Activated naive CD8-positive, alpha-beta T cell treated with anti-CD3 and anti-CD28 coated beads, Interleukin-2, amount 10 ng/mL, durations not matched to agents 7 days and 5 days (primary cell): ENCODE data around the gene EPB41L4B. TPM values are rescaled to one million over a fixed set of nuclear protein-coding genes. Genes with fewer than 3 reads are reported as not detected.
"Not testable (repeated sequence)": the region's sequence is repeated elsewhere in the genome, so short reads cannot be mapped to it uniquely, and the experiment has no call there.

Experiments used
- ATAC-seq: fragments of 150-1000 bp; cut with Tn5 transposase; one replicate; pipeline ENCODE4 v1.10.0; 2021; ENCODE audit warnings: low read depth, moderate library complexity
- POLR2A ChIA-PET: fragments of 350-600 bp; sonication (Branson Sonifier 250); formaldehyde crosslinking; loops from one replicate; lab custom pipeline; 2021; ENCODE audit warnings: antibody characterized with exemption; lab: Charles Lee
- DNase-seq: peaks from one replicate; pipeline ENCODE4 v3.0.0; 2021
- H3K27ac Mint-ChIP-seq: one replicate; pipeline ENCODE4 v1.8.0; 2022; ENCODE audit warnings: mild to moderate bottlenecking, mixed read lengths
- H3K27me3 Mint-ChIP-seq: one replicate; pipeline ENCODE4 v1.8.0; 2022; ENCODE audit warnings: mild to moderate bottlenecking, moderate library complexity, mixed read lengths
- H3K36me3 Mint-ChIP-seq: one replicate; pipeline ENCODE4 v1.8.0; 2021; ENCODE audit warnings: mild to moderate bottlenecking, mixed read lengths
- H3K4me1 Mint-ChIP-seq: one replicate; pipeline ENCODE4 v1.8.0; 2021; ENCODE audit warnings: mixed read lengths
- H3K4me3 Mint-ChIP-seq: one replicate; pipeline ENCODE4 v1.8.0; 2022; ENCODE audit warnings: mild to moderate bottlenecking, moderate library complexity, mixed read lengths
- H3K9me3 Mint-ChIP-seq: one replicate; pipeline ENCODE4 v1.8.0; 2021; ENCODE audit warnings: mixed read lengths
- total RNA-seq, 2 experiments: library from RNA; stranded (reverse); gene quantifications; one replicate each; pipeline ENCODE4 v1.2.3, GENCODE V29; 2021

Gene EPB41L4B
- total RNA-seq, 2 experiments from 2014 or later: not detected

GRCh38 chr9:109303900-109304299 is 17.0 kb downstream of the EPB41L4B start:
- Mint-ChIP-seq H3K4me1 (no peaks in the 10 kb centered on the region), H3K4me3 (no peak overlapping the region), H3K27me3 (peaks cover 41% of the 10 kb centered on the region), H3K36me3 (no peaks in the 10 kb centered on the region), H3K9me3 (no peaks in the 10 kb centered on the region), H3K27ac (no peak overlapping the region)
- DNase-seq (no peak), ATAC-seq (no peak)
- POLR2A ChIA-PET: no interaction called here

- ATAC-seq: no peak
- no peak overlapping the region for H3K27ac Mint-ChIP-seq
- H3K4me1 Mint-ChIP-seq: peaks cover 6% of the 10 kb centered on the region
- no peaks in the 10 kb centered on the region for H3K36me3 Mint-ChIP-seq
- no peaks in the 10 kb centered on the region for H3K9me3 Mint-ChIP-seq
- DNase-seq: no peak
- H3K4me3 Mint-ChIP-seq: no peak overlapping the region
- POLR2A ChIA-PET: no interaction called here
- H3K27me3 Mint-ChIP-seq: peaks cover 45% of the 10 kb centered on the region
Measured at GRCh38 chr9:109302606-109303005, 18.3 kb downstream of the EPB41L4B start.

- POLR2A ChIA-PET: no interaction called here
- Mint-ChIP-seq H3K4me1 (peaks cover 14% of the 10 kb centered on the region), H3K4me3 (no peak overlapping the region), H3K27ac (no peak overlapping the region), H3K27me3 (peaks cover 44% of the 10 kb centered on the region), H3K9me3 (peaks cover 2% of the 10 kb centered on the region), H3K36me3 (no peaks in the 10 kb centered on the region)
- DNase-seq (no peak), ATAC-seq (no peak)
Measured at GRCh38 chr9:109301012-109301411, 19.8 kb downstream of the EPB41L4B start.

GRCh38 chr9:109299891-109300290 is 21.0 kb downstream of the EPB41L4B start:
- H3K27ac Mint-ChIP-seq: no peak overlapping the region
- H3K36me3 Mint-ChIP-seq: no peaks in the 10 kb centered on the region
- peaks cover 43% of the 10 kb centered on the region for H3K27me3 Mint-ChIP-seq
- no peak for ATAC-seq
- H3K9me3 Mint-ChIP-seq: peaks cover 2% of the 10 kb centered on the region
- POLR2A ChIA-PET: no interaction called here
- no peak overlapping the region for H3K4me3 Mint-ChIP-seq
- H3K4me1 Mint-ChIP-seq: peaks cover 24% of the 10 kb centered on the region
- no peak for DNase-seq

GRCh38 chr9:109297899-109298298 is 23.0 kb downstream of the EPB41L4B start:
- H3K27me3 Mint-ChIP-seq: peaks cover 42% of the 10 kb centered on the region
- no peak overlapping the region for H3K27ac Mint-ChIP-seq
- POLR2A ChIA-PET: no interaction called here
- H3K36me3 Mint-ChIP-seq: no peaks in the 10 kb centered on the region
- no peak for DNase-seq
- no peak for ATAC-seq
- peaks cover 2% of the 10 kb centered on the region for H3K9me3 Mint-ChIP-seq
- H3K4me1 Mint-ChIP-seq: peaks cover 26% of the 10 kb centered on the region
- no peak overlapping the region for H3K4me3 Mint-ChIP-seq

- H3K9me3 Mint-ChIP-seq: peaks cover 2% of the 10 kb centered on the region
- POLR2A ChIA-PET: no interaction called here
- no peak for DNase-seq
- peak; percentile 50 for ATAC-seq
- H3K27ac Mint-ChIP-seq: no peak overlapping the region
- peaks cover 26% of the 10 kb centered on the region for H3K27me3 Mint-ChIP-seq
- peaks cover 26% of the 10 kb centered on the region for H3K4me1 Mint-ChIP-seq
- H3K36me3 Mint-ChIP-seq: no peaks in the 10 kb centered on the region
- H3K4me3 Mint-ChIP-seq: peak overlapping the region; percentile 29
Measured at GRCh38 chr9:109295221-109296130, 25.4 kb downstream of the EPB41L4B start.

GRCh38 chr9:109290385-109290784 is 30.5 kb downstream of the EPB41L4B start:
- DNase-seq: no peak
- peaks cover 3% of the 10 kb centered on the region for H3K27me3 Mint-ChIP-seq
- H3K9me3 Mint-ChIP-seq: no peaks in the 10 kb centered on the region
- H3K4me1 Mint-ChIP-seq: peaks cover 6% of the 10 kb centered on the region
- ATAC-seq: no peak
- no peaks in the 10 kb centered on the region for H3K36me3 Mint-ChIP-seq
- no peak overlapping the region for H3K27ac Mint-ChIP-seq
- POLR2A ChIA-PET: no interaction called here
- no peak overlapping the region for H3K4me3 Mint-ChIP-seq

GRCh38 chr9:109289931-109290330 is 30.9 kb downstream of the EPB41L4B start:
- DNase-seq (no peak), ATAC-seq (no peak)
- Mint-ChIP-seq H3K4me1 (peaks cover 2% of the 10 kb centered on the region), H3K9me3 (no peaks in the 10 kb centered on the region), H3K27me3 (peaks cover 3% of the 10 kb centered on the region), H3K27ac (no peak overlapping the region), H3K36me3 (no peaks in the 10 kb centered on the region), H3K4me3 (no peak overlapping the region)
- POLR2A ChIA-PET: no interaction called here

- Mint-ChIP-seq H3K4me1 (no peaks in the 10 kb centered on the region), H3K27ac (no peak overlapping the region), H3K9me3 (no peaks in the 10 kb centered on the region), H3K27me3 (peaks cover 3% of the 10 kb centered on the region), H3K4me3 (no peak overlapping the region), H3K36me3 (no peaks in the 10 kb centered on the region)
- DNase-seq: no peak
- POLR2A ChIA-PET: no interaction called here
- ATAC-seq: no peak
Measured at GRCh38 chr9:109289186-109289585, 31.7 kb downstream of the EPB41L4B start.

GRCh38 chr9:109286981-109287380 is 33.9 kb downstream of the EPB41L4B start:
- Mint-ChIP-seq H3K9me3 (no peaks in the 10 kb centered on the region), H3K27me3 (no peaks in the 10 kb centered on the region), H3K36me3 (no peaks in the 10 kb centered on the region), H3K4me1 (no peaks in the 10 kb centered on the region), H3K4me3 (no peak overlapping the region), H3K27ac (no peak overlapping the region)
- ATAC-seq (no peak), DNase-seq (no peak)
- POLR2A ChIA-PET: no interaction called here

- H3K27ac Mint-ChIP-seq: no peak overlapping the region
- no peaks in the 10 kb centered on the region for H3K4me1 Mint-ChIP-seq
- POLR2A ChIA-PET: no interaction called here
- H3K9me3 Mint-ChIP-seq: no peaks in the 10 kb centered on the region
- no peaks in the 10 kb centered on the region for H3K27me3 Mint-ChIP-seq
- DNase-seq (no peak), ATAC-seq (no peak)
- no peaks in the 10 kb centered on the region for H3K36me3 Mint-ChIP-seq
- no peak overlapping the region for H3K4me3 Mint-ChIP-seq
Measured at GRCh38 chr9:109286571-109286977, 34.3 kb downstream of the EPB41L4B start.

GRCh38 chr9:109283672-109284071 is 37.2 kb downstream of the EPB41L4B start:
- ATAC-seq, DNase-seq, H3K4me3 Mint-ChIP-seq, POLR2A ChIA-PET, H3K9me3 Mint-ChIP-seq, H3K36me3 Mint-ChIP-seq, H3K4me1 Mint-ChIP-seq, H3K27me3 Mint-ChIP-seq, H3K27ac Mint-ChIP-seq: not testable (repeated sequence)

- no peaks in the 10 kb centered on the region for H3K4me1 Mint-ChIP-seq
- no peak overlapping the region for H3K4me3 Mint-ChIP-seq
- no peaks in the 10 kb centered on the region for H3K36me3 Mint-ChIP-seq
- ATAC-seq (no peak), DNase-seq (no peak)
- POLR2A ChIA-PET: no interaction called here
- peaks cover 8% of the 10 kb centered on the region for H3K27me3 Mint-ChIP-seq
- no peaks in the 10 kb centered on the region for H3K9me3 Mint-ChIP-seq
- no peak overlapping the region for H3K27ac Mint-ChIP-seq
Measured at GRCh38 chr9:109283012-109283411, 37.8 kb downstream of the EPB41L4B start.

GRCh38 chr9:109282302-109282701 is 38.6 kb downstream of the EPB41L4B start:
- POLR2A ChIA-PET: no interaction called here

More at GRCh38 chr9:109282302-109282701, 38.6 kb downstream of the EPB41L4B start:
- ATAC-seq (no peak), DNase-seq (no peak)
- Mint-ChIP-seq H3K4me1 (no peaks in the 10 kb centered on the region), H3K9me3 (no peaks in the 10 kb centered on the region), H3K4me3 (no peak overlapping the region), H3K36me3 (no peaks in the 10 kb centered on the region), H3K27ac (no peak overlapping the region), H3K27me3 (peaks cover 10% of the 10 kb centered on the region)
